Epithelial cell of proximal tubule (primary cell): ENCODE results near the gene TTC34. TPM values are rescaled to one million over a fixed set of nuclear protein-coding genes. Genes with fewer than 3 reads are reported as not detected.

Source experiments
- DNase-seq: peaks from one replicate; pipeline ENCODE4 v3.0.0-alpha.2; 2011; ENCODE audit warnings: low read depth
- H3K4me3 ChIP-seq: 2 replicates; pipeline ENCODE4 v1.5.1; 2011; ENCODE audit warnings: low read depth, mild to moderate bottlenecking, low read length
- CTCF ChIP-seq: conservative IDR thresholded peaks from 2 replicates; pipeline ENCODE4 v1.5.1; 2012; ENCODE audit warnings: low read depth, mild to moderate bottlenecking, low read length
- total RNA-seq: library from RNA; depleted of rRNA; stranded (reverse); fragments of >200 nt; gene quantifications from 2 replicates; pipeline ENCODE4 v1.2.3, GENCODE V29; 2015

TTC34 gene
- total RNA-seq, 1 donor from 2014 or later = 0.46 TPM

GRCh38 chr1:2807678-2808385 lies 6.3 kb upstream of the TTC34 start:
- DNase-seq = no peak
- TF ChIP-seq CTCF = no peak
- no peak overlapping the region for H3K4me3 ChIP-seq

GRCh38 chr1:2807036-2807435 lies 5.5 kb upstream of the TTC34 start:
- TF ChIP-seq CTCF = no peak
- no peak for DNase-seq
- H3K4me3 ChIP-seq = no peak overlapping the region

GRCh38 chr1:2806591-2806990 lies 5.1 kb upstream of the TTC34 start:
- no peak for DNase-seq
- TF ChIP-seq CTCF = no peak

GRCh38 chr1:2805801-2806430 lies 4.4 kb upstream of the TTC34 start:
- no peak overlapping the region for H3K4me3 ChIP-seq
- TF ChIP-seq CTCF = no peak
- DNase-seq = no peak

More at GRCh38 chr1:2806591-2806990, 5.1 kb upstream of the TTC34 start:
- H3K4me3 ChIP-seq = no peak overlapping the region

GRCh38 chr1:2804628-2805351 lies 3.3 kb upstream of the TTC34 start:
- no peak for DNase-seq
- no peak for TF ChIP-seq CTCF
- H3K4me3 ChIP-seq = no peak overlapping the region

- TF ChIP-seq CTCF = no peak
Measured at GRCh38 chr1:2803931-2804627, 2.6 kb upstream of the TTC34 start.

More at GRCh38 chr1:2803931-2804627, 2.6 kb upstream of the TTC34 start:
- H3K4me3 ChIP-seq = no peak overlapping the region
- no peak for DNase-seq
